HL-60 (cell line): Measurements from ENCODE around the gene FGF18.

Experiments
- CTCF ChIP-seq: IDR thresholded peaks from one replicate; pipeline ENCODE4 v1.5.1; 2011; ENCODE audit warnings: low read length, control low read depth, inconsistent platforms; ENCODE audit not compliant: insufficient read depth
- POLR2AphosphoS5 ChIP-seq: IDR thresholded peaks from 2 replicates; pipeline ENCODE4 v1.6.1; 2012; ENCODE audit warnings: low read depth
- REST ChIP-seq: IDR thresholded peaks from 2 replicates; pipeline ENCODE4 v1.6.1; 2012; ENCODE audit warnings: low read depth; ENCODE audit not compliant: insufficient replicate concordance

- TF ChIP-seq POLR2AphosphoS5 (no peak), CTCF (no peak), REST (no peak)
Measured at GRCh38 chr5:171488876-171489275, 69.4 kb downstream of the FGF18 start.
